GM21515 (cell line): ENCODE results near the gene STING1.
"Not testable (repeated sequence)": the region's sequence is repeated elsewhere in the genome, so short reads cannot be mapped to it uniquely, and the experiment has no call there.

Experiments
- ATAC-seq: cut with Tn5 transposase; IDR thresholded peaks from one replicate; pipeline ENCODE4 v1.9.1; 2021; ENCODE audit not compliant: unreplicated experiment

Gene STING1

GRCh38 chr5:139503036-139503817 is 20.7 kb upstream of the STING1 start:
- not testable (repeated sequence) for ATAC-seq

- ATAC-seq = no peak
Observed at GRCh38 chr5:139501381-139501780, 18.8 kb upstream of the STING1 start.

- no peak for ATAC-seq
Observed at GRCh38 chr5:139495638-139496435, 13.3 kb upstream of the STING1 start.

- ATAC-seq = no peak
Observed at GRCh38 chr5:139494832-139495231, 12.3 kb upstream of the STING1 start.

GRCh38 chr5:139494256-139494655 is 11.7 kb upstream of the STING1 start:
- no peak for ATAC-seq

- ATAC-seq = no peak
Observed at GRCh38 chr5:139492700-139493192, 10.2 kb upstream of the STING1 start.

GRCh38 chr5:139488260-139488659 is 5.7 kb upstream of the STING1 start:
- ATAC-seq = no peak

GRCh38 chr5:139486201-139486600 is 3.6 kb upstream of the STING1 start:
- ATAC-seq = no peak

GRCh38 chr5:139482890-139483208 is 291 bp upstream of the STING1 start:
- ATAC-seq = not testable (repeated sequence)

- no peak for ATAC-seq
Observed at GRCh38 chr5:139481580-139482049, 943 bp downstream of the STING1 start.

GRCh38 chr5:139481122-139481533 is 1.4 kb downstream of the STING1 start:
- ATAC-seq = no peak

GRCh38 chr5:139479729-139480128 is 2.8 kb downstream of the STING1 start:
- ATAC-seq = not testable (repeated sequence)

- not testable (repeated sequence) for ATAC-seq
Observed at GRCh38 chr5:139478657-139479423, 3.7 kb downstream of the STING1 start.

GRCh38 chr5:139475865-139476617 is 6.5 kb downstream of the STING1 start:
- no peak for ATAC-seq

- ATAC-seq = no peak
Observed at GRCh38 chr5:139474890-139475791, 7.4 kb downstream of the STING1 start.

GRCh38 chr5:139473565-139473964 is 9.0 kb downstream of the STING1 start:
- no peak for ATAC-seq

- ATAC-seq = no peak
Observed at GRCh38 chr5:139473105-139473504, 9.5 kb downstream of the STING1 start.

GRCh38 chr5:139472386-139473030 is 10.1 kb downstream of the STING1 start:
- no peak for ATAC-seq

GRCh38 chr5:139470821-139471300 is 11.7 kb downstream of the STING1 start, which contains the start of gene SMIM33:
Gene SMIM33 (plus strand): TSS chr5:139471004. CDS start chr5:139471122, 118 bp downstream.
- no peak for ATAC-seq
